ENCODE measurements around the gene CEP350. TPM values are rescaled to one million over a fixed set of nuclear protein-coding genes. Genes with fewer than 3 reads are reported as not detected.

The CEP350 gene, protein sequence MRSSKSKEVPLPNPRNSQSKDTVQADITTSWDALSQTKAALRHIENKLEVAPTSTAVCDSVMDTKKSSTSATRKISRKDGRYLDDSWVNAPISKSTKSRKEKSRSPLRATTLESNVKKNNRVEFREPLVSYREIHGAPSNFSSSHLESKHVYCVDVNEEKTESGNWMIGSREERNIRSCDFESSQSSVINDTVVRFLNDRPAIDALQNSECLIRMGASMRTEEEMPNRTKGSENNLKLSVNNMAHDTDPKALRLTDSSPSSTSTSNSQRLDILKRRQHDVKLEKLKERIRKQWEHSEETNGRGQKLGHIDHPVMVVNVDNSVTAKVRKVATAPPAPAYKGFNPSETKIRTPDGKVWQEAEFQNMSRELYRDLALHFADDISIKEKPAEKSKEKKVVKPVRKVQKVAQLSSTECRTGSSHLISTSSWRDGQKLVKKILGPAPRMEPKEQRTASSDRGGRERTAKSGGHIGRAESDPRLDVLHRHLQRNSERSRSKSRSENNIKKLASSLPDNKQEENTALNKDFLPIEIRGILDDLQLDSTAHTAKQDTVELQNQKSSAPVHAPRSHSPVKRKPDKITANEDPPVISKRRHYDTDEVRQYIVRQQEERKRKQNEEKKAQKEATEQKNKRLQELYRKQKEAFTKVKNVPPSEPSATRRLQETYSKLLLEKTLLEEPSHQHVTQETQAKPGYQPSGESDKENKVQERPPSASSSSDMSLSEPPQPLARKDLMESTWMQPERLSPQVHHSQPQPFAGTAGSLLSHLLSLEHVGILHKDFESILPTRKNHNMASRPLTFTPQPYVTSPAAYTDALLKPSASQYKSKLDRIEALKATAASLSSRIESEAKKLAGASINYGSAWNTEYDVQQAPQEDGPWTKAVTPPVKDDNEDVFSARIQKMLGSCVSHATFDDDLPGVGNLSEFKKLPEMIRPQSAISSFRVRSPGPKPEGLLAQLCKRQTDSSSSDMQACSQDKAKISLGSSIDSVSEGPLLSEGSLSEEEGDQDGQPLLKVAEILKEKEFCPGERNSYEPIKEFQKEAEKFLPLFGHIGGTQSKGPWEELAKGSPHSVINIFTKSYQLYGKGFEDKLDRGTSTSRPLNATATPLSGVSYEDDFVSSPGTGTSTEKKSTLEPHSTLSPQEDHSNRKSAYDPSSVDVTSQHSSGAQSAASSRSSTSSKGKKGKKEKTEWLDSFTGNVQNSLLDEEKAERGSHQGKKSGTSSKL (N-terminal part only)
- 10 to 100 TPM; 37.0 to 41.6 TPM for total RNA-seq

DNA sequence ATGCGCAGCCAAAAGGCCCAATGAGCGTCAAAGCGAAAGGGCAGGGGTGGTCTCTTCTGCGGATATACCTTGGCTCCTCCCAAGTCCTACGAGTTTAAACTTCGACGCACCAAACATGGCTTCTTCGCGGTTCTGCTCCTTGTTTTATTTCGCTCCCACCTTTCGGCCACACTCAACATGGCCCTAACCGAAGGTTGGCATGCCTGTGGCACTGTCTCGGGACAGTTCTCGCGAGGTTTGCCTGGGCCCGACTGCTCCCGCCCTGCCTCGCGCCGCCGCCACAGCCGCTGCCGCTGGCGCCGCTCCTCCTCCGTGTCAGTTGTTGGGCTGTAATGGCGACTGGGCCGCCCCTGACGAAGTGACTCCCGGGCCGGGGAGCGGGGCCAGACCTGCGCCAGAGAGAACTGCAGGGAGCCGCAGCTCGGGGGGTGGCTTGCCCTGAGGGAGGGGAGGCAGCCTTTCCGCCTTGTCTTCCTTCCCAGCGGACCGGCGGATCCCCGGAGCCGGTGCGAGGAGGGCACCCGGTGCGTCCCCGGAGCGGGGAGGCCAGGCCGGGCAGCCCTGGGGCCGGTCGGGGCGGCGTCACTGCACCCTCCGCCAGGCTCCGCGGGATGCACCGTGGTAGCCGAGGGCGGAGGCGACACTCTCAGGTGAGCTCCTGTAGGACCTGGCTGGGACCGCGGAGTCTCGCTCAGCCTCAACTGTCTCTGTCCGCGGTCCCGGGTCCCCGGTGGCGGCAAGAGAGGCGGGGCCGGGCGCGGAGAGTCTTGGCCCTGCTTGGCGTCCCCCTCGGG, at the start of gene CEP350:
Gene CEP350, plus strand, starts transcription at position 318 of the 794 bp plus-strand sequence. CDS start 31,372 bp downstream, outside the sequence.
- ChIA-PET CTCF (interaction anchor here (1.5 kb wide), 1 partner anchor 22 kb away, joined by 3 read pairs; no protein-coding TSS in a partner anchor), POLR2A (no interaction called here)

DNA sequence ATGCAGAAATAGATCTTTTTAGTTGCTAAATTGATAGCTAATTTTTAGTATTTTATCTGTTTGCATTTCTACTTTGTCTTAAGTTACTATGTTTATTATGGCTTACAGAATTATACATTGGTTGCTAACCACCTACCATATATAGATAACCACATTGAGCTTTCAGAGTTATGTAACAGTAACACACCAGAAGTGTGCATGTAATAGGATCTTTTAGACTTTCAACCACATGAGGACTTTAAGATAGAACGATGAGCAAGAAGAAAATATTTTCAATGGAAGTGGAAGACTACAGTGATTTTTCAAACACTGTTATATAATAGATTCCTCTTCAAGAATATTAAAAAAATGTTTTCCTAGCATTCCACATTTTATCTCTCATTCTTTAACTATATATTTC, 43.7 kb upstream of the CEP350 start:
- CTCF ChIA-PET: no interaction called here
- POLR2A ChIA-PET: no interaction called here

DNA sequence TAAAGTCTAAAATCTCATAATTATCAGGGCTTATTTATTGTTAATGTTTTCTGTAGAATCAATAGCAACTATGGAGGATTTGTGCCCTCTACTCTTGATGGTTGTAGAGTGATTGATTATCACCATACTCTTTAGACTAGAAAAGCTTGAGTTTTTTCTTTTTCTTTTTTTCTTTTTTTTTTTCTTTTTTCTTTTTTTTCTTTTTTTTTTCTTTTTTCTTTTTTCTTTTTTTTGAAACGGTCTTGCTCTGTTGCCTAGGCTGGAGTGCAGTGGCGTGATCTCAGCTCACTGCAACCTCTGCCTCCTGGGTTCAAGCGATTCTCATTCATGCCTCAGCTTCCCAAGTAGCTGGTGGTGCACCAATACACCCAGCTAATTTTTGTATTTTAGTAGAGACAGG, 42.8 kb upstream of the CEP350 start:
- ChIA-PET POLR2A (no interaction called here), CTCF (no interaction called here)

DNA sequence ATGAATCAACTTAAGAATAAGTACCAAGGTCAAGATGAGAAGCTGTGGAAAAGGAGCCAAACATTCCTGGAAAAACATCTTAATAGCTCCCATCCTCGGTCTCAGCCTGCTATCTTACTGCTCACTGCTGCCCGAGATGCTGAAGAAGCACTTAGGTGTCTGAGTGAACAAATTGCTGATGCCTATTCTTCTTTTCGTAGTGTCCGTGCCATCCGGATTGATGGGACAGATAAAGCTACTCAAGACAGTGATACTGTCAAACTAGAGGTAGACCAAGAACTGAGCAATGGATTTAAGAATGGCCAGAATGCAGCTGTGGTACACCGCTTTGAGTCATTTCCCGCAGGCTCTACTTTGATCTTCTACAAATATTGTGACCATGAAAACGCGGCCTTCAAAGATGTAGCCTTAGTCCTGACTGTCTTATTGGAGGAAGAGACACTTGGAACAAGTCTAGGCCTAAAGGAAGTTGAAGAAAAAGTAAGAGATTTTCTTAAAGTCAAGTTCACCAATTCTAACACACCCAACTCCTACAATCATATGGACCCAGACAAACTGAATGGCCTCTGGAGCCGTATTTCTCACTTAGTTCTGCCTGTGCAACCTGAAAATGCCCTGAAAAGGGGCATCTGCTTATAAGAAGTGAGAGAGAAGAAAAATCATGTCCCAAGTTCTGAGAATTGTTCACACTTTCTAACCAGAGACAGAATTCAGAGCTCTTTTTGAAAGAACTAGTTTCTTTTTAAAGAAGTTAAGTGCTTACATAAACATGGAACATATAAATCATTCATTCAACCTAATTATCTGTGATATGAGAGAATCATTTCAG, 36.8 kb upstream of the CEP350 start:
- POLR2A ChIA-PET: no interaction called here
- CTCF ChIA-PET: no interaction called here

DNA sequence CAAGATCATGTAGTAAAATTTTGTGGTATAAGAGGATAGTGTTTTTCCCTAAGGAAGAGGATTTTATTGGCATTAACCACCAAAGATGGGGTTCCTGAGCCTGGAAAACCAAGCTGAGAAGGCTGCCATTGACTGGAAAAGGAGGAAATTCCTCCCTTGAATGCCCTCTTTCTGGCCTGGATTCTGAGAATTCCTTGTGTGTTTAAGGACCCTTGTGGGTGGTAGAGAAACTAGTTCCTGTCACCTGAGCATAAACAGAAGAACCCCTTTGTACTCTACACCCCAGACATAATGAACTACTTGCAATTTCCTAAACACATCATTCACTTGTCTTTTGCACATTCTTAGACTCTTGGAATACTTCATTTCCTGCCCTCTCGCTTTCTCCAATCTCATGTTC, 33.1 kb upstream of the CEP350 start:
- CTCF ChIA-PET: no interaction called here
- POLR2A ChIA-PET: no interaction called here

DNA sequence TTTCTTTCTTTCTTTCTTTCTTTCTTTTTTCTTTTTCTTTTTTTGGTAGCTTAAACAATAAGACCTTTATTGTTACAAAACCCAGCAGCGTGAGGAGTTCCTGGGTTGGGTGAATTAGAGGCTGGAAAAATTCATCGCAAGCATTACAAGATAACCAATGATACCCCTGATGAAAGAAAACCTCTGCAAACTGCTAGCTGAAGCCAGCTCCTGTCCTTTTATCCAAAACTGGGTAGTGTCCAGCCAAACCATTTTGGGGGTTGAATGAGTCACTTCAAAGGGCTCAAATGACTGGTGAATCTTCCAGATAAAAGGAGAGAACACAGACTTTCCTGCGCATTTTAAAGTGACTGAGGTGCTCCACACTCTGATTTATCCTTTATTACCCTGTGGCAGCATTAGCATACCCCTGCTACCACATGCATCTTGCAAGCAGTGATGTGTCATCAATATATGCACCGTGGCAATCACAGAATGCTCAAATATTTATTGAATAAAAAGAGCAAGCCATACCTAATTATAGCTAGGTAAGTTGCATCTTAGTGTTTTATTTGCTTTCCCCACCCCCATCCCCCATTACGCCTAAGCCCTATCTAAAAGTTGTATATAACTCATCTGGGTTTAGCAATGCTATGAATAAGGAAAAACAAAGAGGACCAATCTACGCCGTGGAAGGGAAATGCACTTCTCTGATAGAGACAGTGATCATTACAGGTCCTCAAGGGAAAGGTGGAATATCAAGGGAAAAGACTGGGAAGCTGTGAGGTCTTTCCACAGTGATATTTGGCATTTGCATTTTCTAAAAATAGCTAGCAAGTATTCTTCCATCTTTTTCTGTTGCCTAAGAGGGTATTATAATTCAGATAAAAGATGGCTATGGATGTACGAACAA, 32.4 kb upstream of the CEP350 start:
- ChIA-PET CTCF (interaction anchor here (0.6 kb wide), 1 partner anchor 568 kb away, joined by 3 read pairs; no protein-coding TSS in a partner anchor), POLR2A (no interaction called here)

DNA sequence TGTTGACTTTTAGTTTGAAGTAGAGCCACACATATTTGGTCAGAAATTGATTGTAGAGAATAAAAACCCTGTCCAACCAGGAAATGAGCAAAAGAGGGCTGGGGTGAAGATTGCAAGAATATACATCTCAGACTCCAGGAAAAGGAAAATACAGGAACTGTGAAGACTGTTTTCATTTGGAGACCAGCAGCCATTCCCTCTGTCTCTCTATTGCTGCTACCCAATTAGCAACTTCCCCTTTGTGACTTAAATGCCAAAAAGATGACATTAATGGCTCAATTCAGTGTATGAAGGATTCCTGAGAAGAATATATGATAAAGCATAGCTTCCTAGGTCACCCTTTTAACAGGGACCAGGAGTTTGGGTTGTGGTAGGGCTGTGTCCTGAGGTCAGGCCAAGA, 31.6 kb upstream of the CEP350 start:
- ChIA-PET CTCF (interaction anchor here (0.6 kb wide), 1 partner anchor 567 kb away, joined by 3 read pairs; no protein-coding TSS in a partner anchor), POLR2A (no interaction called here)

DNA sequence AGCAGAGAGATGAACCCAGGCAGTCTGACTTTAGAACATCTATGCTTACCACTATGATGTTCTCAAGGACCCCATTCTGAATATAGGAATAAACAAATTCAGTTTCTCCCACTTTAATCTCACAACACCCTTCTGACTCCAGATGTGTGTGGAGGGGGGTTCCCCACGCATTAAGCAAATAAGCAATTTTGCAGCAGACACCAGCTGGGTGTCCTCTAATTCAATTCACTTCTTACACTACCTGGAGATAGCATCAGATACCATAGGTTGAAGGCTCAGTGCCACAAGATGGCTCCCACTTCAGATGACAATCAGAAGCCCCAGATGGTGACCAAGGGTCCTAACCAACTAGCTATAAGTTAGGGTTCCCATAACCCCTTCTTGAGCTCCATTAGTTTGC, 30.3 kb upstream of the CEP350 start:
- POLR2A ChIA-PET: no interaction called here
- CTCF ChIA-PET: no interaction called here

DNA sequence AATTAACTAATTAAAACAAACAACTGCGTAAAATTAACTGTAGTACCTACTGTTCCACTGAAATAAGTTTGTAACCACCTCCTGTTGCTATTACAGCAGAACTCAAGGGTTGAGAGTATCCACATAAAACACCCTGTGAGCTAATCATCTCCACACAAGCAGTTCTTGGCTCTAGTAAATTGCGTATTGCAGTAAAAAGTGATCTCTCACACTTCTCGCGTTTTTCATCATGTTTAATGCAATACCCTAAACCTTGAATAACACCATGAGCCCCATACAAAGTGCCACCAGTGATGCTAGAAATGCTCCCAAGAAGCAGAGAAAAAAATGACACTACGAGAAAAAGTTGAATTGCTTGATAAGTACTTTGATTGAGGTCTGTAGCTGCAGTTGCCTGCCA, 29.3 kb upstream of the CEP350 start:
- ChIA-PET CTCF (interaction anchor here (0.5 kb wide), 1 partner anchor 701 kb away, joined by 3 read pairs; no protein-coding TSS in a partner anchor), POLR2A (no interaction called here)

DNA sequence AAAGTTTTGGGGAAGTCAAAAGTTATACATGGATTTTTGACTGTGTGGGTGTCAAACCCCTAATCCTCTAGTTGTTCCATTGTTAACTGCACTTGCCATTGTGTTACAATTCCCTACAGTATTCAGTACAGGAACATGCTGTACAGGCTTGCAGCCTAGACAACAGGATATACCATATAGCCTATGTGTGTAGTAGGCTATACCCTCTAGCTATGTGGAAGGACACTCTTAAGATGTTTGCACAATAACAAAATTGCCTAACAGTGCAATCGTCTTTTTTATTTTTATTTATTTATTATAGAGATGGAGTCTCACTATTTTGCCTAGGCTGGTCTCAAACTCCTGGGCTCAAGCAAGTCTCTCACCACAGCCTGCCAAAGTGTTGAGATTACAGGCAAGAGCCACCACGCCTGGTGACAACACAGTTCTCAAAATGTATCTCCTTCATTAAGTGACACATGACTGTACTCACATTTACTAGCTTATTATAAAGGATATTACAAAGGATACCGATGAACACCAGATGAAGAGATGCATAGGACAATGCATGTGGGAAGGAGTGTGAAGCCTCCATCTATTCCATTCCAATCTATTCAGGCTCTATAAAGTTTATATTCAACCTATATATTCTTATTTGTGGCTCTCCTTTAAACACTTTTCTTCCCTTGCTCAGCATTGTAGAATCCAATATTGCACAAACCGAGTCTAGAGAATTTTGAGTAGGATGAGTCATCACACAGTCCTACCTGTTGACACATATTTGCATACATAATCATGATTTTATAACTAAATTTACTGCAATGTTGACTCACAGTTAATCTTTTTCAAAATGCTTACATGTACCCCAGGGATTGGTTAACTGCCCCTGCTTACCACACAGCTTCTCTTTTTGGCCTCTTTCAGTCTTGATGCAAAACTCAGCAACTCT, 28.4 kb upstream of the CEP350 start:
- ChIA-PET CTCF (interaction anchor here (0.5 kb wide), 1 partner anchor 700 kb away, joined by 3 read pairs; no protein-coding TSS in a partner anchor), POLR2A (no interaction called here)

DNA sequence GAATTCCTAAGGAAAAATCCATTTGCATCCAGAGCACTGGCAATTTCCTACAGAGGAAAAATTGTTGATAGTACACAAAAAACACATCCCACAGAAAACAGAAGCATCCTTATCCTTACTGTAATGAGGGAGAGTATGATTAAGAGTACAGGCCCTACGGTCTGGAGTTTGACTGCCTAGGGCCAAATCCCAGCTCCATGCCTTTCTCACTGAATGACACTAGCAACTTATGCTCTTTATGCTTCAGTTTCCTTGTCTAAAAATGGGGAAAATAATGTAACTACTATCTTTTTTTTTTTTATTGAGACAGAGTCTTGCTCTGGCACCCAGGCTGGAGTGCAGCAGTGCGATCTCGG, 27.8 kb upstream of the CEP350 start:
- ChIA-PET CTCF (no interaction called here), POLR2A (no interaction called here)

DNA sequence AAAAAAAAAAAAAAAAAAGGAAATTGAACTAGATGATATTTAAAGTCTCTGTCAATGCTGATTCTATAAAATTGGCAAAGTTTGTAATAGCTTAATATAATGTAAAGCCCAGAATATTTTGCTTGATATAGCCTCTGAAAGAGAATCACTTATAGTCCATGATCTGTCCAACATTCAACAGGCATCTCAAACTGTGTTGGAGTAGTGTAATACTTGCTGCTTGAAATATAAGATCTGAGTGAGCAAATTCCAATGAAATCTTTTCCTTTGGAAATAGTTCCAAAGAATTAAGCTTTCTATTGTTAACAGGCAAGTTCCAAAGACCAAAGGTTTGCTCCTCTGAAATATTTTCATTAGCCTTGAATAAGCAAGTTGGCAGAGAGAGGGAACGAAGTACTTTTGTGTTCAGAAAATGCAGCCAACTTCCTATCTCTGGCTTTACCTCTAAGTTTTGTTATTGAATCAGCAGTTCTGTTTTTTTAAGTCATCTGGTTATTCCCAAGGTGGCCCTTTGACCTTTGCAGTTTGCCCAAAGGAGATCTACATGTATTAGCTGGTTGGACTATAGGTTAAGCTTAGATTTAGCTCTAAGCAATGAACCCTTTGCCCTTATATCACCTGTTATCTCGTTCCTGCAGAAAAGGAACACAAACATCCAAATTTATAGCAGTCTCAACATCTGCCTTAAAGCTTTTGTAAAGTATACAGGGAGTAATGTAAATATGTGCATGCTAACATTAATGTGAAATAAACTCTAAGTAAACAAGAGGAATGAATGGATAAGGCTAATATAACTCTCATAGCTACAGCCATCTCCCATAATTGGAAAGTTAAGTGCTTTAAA, 24.4 kb upstream of the CEP350 start:
- POLR2A ChIA-PET: no interaction called here
- CTCF ChIA-PET: interaction anchor here (0.6 to 0.7 kb wide), 2 partner anchors 30 to 88 kb away, joined by 3 read pairs; no protein-coding TSS in a partner anchor

DNA sequence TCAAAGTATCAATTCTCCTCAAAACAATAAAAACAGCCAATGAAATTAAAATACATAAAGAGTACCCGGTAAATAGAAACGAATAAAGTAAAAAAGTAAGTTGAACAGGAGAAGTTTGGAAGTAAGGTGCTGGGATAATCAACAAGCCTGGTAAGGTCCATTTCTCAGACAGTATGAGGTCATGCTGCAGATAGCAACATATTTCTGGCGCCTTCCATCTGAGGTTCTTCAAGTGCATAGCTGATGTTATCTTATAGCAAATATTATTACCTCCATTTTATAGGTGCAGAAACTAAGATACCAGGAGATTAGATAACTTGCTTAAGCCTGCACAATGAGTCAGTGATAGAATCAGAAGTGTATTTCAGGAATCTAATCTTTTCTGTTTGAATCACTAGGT, 23.7 kb upstream of the CEP350 start:
- POLR2A ChIA-PET: no interaction called here
- CTCF ChIA-PET: interaction anchor here (0.6 kb wide), 1 partner anchor 88 kb away, joined by 3 read pairs; no protein-coding TSS in a partner anchor

DNA sequence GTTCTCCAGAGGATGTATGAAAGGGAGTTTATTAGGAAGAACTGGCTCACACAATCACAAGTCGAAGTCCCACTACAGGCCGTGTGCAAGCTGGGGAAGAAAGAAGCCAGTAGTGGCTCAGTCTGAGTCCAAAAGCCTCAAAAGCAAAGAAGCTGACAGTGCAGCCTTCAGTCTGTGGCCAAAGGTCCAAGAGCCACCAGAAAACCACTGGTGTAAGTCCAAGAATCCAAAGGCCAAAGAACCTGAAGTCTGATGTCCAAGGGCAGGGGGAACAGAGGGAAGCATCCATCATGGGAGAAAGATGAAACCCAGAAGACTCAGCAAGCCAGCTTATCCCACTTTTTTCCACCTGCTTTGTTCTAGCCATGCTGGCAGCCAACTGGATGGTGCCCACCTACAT, 21.4 kb upstream of the CEP350 start:
- ChIA-PET CTCF (no interaction called here), POLR2A (no interaction called here)

DNA sequence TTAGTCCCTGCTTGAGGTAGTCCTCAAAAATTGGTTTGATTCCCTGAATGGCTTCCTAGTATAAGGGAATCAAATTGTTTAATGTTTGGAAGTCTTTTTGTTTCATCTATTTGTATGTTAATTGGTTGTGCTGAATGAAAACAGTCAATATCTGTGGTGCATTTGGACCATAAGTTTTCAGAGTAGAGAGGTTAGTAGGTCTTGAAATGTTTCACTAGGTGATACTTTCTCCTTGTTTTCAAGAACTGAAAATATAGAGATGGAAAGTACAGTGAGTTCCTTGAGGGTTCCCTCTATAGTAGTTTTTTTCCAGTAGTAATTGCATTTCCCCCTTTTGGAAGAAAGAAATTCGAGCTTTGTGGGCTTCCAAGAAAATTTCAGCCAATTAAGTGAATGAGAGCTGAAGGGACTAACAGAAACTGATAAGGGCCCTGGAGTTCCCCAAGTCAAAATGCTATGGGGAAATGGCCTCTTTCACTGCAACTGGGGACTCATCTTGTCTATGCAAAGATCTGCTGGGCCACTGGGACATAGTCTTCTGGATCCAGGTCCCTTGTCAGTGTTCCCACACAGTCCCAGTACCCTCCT, 18.6 kb upstream of the CEP350 start:
- ChIA-PET CTCF (no interaction called here), POLR2A (no interaction called here)
